GM21526 (cell line): ENCODE results near the gene SCN1B.

Source experiments
- ATAC-seq: cut with Tn5 transposase; IDR thresholded peaks from one replicate; pipeline ENCODE4 v1.9.1; 2021; ENCODE audit warnings: moderate library complexity; ENCODE audit not compliant: unreplicated experiment, low FRiP score

SCN1B gene

GRCh38 chr19:35070471-35070870, 40.2 kb downstream of the SCN1B start:
- ATAC-seq: no peak

GRCh38 chr19:35073516-35073915, 43.2 kb downstream of the SCN1B start:
- ATAC-seq: no peak

- no peak for ATAC-seq
Measured at GRCh38 chr19:35073941-35074340, 43.7 kb downstream of the SCN1B start.

GRCh38 chr19:35074426-35075201, 44.3 kb downstream of the SCN1B start:
- no peak for ATAC-seq

GRCh38 chr19:35075202-35076025, 45.1 kb downstream of the SCN1B start:
- ATAC-seq: no peak

GRCh38 chr19:35076026-35076370, 45.7 kb downstream of the SCN1B start:
- no peak for ATAC-seq

GRCh38 chr19:35076657-35077056, 46.4 kb downstream of the SCN1B start:
- no peak for ATAC-seq

- no peak for ATAC-seq
Measured at GRCh38 chr19:35077411-35078223, 47.3 kb downstream of the SCN1B start.

- no peak for ATAC-seq
Measured at GRCh38 chr19:35079826-35080225, 49.6 kb downstream of the SCN1B start.

- ATAC-seq: no peak
Measured at GRCh38 chr19:35080613-35081170, 50.4 kb downstream of the SCN1B start.

GRCh38 chr19:35081201-35081600, 50.9 kb downstream of the SCN1B start:
- no peak for ATAC-seq

- ATAC-seq: no peak
Measured at GRCh38 chr19:35083691-35084508, 53.6 kb downstream of the SCN1B start.

GRCh38 chr19:35084509-35084762, 54.2 kb downstream of the SCN1B start:
- no peak for ATAC-seq

GRCh38 chr19:35085947-35086346, 55.7 kb downstream of the SCN1B start:
- no peak for ATAC-seq

GRCh38 chr19:35086455-35086854, 56.2 kb downstream of the SCN1B start:
- ATAC-seq: no peak

GRCh38 chr19:35087393-35087792, 57.1 kb downstream of the SCN1B start:
- ATAC-seq: no peak

- ATAC-seq: no peak
Measured at GRCh38 chr19:35088131-35088913, 58.1 kb downstream of the SCN1B start.

GRCh38 chr19:35089554-35089953, 59.3 kb downstream of the SCN1B start:
- no peak for ATAC-seq
